ENCODE measurements around the gene ISCA2.

The ISCA2 gene

DNA sequence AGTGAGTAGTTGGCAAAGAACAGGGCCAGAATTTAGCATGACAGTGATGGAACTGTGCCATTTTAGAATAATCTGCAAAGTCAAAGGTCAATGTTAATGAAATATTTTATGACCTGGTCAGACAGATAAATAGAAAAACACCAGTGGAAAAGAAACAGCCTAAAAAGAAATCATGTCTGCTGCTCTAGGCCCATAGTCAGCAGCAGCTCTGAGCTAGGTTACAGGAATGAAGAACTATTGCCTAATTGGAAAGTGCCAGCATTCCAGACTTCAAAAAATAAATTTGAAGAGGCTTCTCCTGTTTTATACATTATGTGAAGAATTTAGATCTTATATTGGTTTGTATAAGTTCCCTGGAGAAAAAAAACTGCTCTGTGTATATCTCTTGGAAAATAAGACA lies 10.2 kb upstream of the ISCA2 start:
- DNase-seq (ENCODE audit: low spot score): no peak

DNA sequence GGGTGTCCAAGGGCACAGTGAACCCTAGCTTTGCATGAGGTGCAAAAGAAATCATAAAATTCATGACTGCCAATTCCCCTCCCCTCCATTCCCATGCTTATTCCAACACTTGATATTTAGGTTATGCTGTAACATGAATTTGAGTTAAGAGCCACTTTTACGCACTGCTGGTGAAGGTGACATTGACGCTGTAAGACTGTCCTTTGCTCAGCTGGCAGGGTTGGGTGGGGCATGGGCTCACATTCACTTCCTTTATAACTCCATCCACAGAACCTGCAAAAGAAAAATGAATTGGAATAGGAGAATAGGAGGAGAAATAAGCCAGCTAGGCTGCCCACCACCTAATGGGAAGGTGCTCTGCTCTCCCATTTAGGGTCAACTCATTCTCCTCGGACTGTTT lies 7.4 kb upstream of the ISCA2 start:
- no peak for DNase-seq (ENCODE audit: low spot score)

GRCh38 chr14:74488786-74489397 lies 4.7 kb upstream of the ISCA2 start:
- peak; percentile 8 for DNase-seq (ENCODE audit: low spot score)

DNA sequence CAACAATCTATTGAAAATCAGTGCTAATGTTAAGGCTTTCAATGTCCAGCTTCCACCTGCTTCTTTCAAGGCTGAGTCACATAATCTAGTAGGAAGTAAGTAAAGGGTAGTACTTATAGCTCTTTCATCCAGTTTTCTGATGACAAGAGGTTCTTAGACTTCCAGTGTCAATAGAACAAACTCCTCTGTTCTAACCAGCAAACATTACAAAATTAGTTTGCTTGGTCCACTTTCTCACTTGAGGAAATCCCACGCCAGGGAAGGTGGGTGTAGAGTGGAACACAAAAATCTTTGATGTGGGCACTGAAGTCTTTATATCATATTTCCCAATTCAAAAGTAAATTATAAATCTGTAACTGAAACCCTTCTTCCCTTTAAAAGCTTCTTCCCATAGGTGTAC lies 3.1 kb upstream of the ISCA2 start:
- DNase-seq (ENCODE audit: low spot score): no peak

DNA sequence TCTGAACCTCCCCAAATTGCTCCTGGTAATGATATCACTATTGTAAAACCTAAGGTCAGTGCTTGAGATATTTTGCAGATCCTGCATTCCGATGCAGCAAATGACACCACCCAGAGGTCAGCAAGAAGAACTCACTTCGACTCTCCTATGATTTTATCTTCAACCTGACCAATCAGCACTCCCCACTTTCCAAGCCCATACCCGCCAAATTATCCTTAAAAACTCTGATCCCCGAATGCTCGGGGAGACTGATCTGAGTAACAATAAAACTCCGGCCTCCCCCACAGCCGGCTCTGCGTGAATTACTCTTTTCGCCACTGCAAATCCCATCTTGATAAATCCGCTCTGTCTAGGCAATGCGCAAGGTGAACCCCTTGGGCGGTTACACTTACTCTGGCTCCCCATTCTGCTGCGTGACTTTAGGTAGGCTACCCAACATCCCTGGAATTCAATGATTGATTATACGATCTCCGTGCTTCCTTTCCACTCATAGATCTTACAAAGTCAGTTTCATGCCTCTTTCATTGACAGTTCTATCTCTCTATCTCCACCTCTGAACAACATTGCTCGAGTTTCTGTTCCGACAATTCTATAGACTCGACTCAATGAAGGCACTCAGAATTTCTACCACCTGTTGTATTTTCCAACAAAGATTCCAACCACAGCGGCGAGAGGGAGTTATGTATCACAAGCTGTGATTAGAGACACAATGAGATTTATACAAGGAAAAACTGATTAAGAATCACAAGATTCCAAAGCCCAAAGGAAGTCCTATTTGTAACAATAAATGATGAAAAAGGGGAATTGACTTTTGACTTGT lies 1.4 kb upstream of the ISCA2 start:
- peak; percentile 19 for DNase-seq (ENCODE audit: low spot score)

- DNase-seq (ENCODE audit: low spot score): no peak
These were observed 706 bp upstream of the ISCA2 start, which contains the start of gene NPC2 for GRCh38 chr14:74492776-74493342. TSS of gene NPC2 (minus strand) at chr14:74493305. CDS start at chr14:74493274, 31 bp downstream.

- no peak for DNase-seq (ENCODE audit: low spot score)
These were observed 1.8 kb downstream of the ISCA2 start for GRCh38 chr14:74495356-74495755.

DNA sequence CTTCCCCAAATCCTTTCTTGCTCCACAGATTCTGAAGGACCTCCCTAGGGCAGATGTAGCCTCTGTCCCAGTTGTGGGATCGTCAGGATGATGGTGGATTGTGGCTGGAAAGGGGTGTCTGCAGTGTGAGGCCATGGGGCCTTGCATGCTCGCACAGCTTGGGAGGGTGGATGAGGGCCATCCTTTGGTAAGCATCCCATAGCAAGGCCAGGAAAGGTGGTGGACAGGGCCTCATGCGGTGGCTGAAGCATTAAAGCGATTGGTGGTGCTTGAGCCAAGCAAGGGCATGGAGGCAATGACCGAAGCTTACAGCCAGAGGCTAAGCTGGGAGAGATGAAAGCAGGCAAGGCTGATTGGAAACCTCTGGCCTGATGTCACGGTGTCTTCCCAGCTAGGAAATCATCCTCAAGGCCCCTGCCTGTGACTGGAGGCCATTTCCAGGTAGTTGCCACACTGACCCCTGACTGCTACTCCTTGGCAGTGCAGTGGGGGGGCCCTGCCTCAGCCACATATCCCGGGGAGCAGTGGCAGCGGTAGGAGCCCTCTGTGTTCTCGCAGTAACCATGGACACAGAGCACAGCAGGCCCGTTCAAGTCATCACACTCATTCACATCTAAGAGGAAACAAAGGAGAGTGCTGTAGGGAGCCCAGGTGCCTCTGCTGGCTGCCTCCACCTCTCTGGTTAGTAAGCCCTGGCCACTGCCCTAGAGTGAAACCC lies 7.0 kb downstream of the ISCA2 start:
- no peak for DNase-seq (ENCODE audit: low spot score)

- DNase-seq (ENCODE audit: low spot score): no peak
These were observed 7.6 kb downstream of the ISCA2 start for GRCh38 chr14:74501135-74501614.

DNA sequence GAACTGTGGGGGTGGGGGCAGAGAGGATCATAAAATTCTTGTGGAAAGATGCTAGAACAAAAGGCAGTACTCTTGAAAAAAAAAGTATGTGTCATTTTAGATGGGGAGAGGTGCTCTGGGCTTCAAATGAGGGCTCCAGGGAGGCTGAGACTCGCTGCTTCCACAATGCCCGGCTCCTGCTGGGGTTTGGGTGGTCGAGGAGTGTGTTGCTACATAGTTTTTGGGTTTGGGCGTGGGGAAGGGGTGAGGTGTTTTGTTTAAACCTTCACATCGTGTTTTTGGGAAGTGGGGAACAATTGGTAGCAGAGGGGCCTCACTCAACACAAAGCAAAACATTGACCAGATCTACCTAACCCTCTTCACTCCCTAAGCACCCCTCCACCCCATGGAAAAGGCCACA lies 8.1 kb downstream of the ISCA2 start:
- DNase-seq (ENCODE audit: low spot score): no peak

DNA sequence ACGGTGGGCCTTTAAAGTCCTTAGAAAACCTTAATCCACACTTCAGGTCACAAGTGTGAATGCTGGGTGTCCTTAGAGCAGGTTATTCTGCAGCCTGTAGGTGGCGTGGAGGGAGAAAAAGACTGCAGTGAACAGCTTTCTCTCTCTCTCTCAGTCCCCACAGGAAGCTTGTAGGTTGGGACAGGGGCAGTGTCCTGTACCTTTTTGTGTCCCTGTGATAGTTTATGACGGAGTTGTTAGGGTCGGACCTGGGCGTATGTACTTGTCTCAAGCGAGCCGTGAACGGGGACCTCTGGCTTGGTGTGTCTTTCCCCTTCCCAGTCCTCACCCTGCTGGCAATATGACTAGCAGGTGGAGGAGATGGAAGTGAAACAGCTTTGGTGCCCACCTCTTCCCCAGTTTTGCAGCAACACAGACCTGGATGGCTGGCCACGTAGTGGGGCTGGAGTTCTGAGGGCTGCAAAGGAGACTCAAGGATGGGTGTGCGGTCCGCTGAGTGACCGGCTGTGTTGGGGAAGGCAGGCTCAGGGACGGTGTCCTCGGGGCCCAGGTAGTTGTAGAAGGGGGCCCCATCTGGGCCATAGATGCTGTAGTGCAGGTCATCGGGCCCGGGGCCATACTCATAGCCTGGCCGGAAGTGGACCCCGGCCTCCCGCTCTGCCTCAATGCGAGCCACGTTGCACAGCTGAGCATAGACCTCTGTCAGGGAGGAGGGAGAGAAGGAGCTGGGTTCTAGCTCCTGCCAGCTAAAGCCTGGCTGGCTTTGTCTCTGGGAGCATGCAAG lies 8.9 kb downstream of the ISCA2 start:
- DNase-seq (ENCODE audit: low spot score): peak; percentile 31

DNA sequence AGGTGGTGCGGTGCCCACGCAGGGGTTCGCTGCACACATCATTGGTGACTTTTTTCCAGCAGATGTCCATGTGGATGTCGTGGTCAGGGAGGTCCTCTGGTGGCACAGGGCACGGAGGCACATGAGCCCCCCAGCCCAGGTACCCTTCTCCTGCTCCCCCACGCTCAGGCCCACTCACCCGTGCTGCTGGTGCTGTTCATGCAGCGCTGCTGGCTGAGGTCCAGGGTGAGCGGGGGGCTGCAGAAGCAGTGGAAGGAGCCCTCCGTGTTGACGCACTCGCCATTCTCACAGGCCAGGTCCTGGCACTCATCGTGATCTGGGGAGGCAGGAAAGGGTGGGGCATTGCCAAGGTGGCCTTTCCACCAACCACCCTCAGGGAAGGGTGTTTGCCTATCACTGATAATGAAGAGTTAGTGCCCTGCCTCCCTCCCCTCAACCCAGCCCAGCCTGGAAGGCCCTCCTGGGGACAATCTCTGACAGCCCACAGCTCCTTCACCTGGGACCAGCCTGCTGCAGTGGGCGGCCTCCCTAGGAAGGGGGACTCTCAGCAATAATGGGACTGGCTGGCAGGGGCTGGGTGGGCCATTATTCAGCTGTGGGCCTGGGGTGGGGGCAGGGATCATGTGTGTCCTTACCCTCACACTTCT lies 9.8 kb downstream of the ISCA2 start:
- no peak for DNase-seq (ENCODE audit: low spot score)

GRCh38 chr14:74503938-74504335 lies 10.4 kb downstream of the ISCA2 start:
- DNase-seq (ENCODE audit: low spot score): no peak

- DNase-seq (ENCODE audit: low spot score): no peak
These were observed 10.8 kb downstream of the ISCA2 start for GRCh38 chr14:74504412-74504811.

DNA sequence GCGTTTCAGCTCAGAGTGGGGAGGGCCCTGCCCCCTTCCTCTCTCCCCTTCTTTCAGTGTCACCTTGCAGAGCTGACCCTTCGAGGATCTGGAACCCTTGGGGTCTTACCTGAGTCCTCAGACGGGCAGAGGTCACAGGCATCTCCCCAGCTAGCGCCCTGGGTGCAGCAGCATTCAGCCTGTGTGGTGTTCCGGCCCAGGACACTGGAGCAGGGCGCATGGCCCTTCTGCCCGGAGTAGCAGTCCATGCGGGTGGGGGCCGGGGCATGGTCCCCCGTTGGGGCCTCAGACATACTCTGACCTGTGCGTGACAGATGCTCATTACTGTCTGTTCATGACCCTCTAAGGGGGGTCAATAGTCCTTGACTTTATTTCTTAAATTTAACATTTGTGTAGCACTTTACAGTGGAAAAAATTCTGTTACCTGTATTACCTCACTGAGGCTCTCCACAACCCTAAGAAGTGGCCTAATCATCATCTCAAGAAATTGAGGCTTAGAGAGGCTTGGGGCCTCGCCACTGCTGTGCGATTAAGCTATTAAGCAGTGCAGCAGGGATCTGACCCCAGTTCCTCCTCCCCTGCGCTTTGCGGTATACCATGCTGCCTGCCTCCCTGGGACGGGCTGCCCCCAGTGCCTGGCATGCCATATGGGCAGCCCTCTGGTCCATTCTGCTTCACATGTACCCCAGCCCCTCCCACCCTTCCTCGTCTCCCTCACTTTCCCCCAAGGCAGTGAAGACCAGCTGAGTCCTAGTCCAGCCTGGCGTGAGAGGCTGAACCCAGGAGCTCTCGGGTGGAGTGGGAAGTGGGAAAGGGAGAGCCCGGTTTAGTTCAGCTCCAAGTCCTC lies 11.5 kb downstream of the ISCA2 start:
- no peak for DNase-seq (ENCODE audit: low spot score)

DNA sequence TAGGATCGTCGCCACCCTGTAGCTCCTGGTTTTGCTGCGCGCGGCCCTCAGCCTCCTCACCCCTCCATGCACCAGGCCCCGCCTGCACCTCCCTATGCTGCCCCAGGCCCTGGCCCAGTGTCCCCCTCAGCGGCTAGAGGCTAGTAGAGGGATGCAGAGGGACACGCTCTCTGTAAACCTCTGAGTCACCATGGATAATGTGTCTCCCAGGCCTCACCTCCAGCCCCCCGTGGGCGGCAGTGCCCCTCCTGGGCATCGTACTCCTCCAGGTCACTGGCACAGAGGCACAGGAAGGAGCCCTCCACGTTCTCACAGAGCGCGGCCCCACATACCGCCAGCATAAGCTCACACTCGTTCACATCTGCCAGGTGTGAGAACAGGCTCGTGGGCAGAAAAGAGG lies 12.3 kb downstream of the ISCA2 start:
- no peak for DNase-seq (ENCODE audit: low spot score)

DNA sequence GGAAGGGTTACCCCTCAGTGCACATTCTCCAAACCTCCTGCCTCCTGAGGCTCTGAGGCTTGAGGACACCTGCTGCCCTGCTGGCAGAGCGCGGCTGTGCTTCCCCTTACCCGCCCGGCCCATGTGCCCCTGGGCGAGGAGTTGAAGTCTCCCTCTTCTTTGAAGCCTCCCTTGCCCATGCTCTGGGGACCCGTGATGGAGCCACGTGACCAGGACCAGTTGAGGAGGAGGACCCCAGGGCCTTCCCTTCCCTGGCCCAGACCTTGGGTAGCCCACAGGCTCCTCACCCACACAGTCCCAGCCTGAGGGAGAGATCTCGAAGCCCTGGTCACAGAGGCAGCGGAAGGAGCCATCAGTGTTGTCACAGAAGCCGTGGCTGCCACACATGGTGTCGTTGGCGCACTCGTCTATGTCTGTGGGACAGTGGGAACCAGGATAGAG lies 12.9 kb downstream of the ISCA2 start:
- no peak for DNase-seq (ENCODE audit: low spot score)

- DNase-seq (ENCODE audit: low spot score): no peak
These were observed 13.5 kb downstream of the ISCA2 start for GRCh38 chr14:74507085-74507484.

GRCh38 chr14:74507840-74508239 lies 14.3 kb downstream of the ISCA2 start:
- DNase-seq (ENCODE audit: low spot score): no peak

GRCh38 chr14:74508292-74508731 lies 14.7 kb downstream of the ISCA2 start:
- DNase-seq (ENCODE audit: low spot score): no peak
